Loucy (cell line): Measurements from ENCODE around the gene PDE11A.

Experiments
- H2AFZ ChIP-seq: fragments of 200-600 bp; sonication (generic); 2 replicates; pipeline ENCODE4 v1.6.0; 2016; ENCODE audit warnings: antibody characterized with exemption, mild to moderate bottlenecking, low read length, moderate library complexity
- H3F3A ChIP-seq: fragments of 200-600 bp; 2 replicates; pipeline ENCODE4 v1.6.0; 2016; ENCODE audit warnings: antibody characterized with exemption, low read depth, mild to moderate bottlenecking
- H3K27me3 ChIP-seq: fragments of 200-600 bp; sonication (generic); 2 replicates; pipeline ENCODE4 v1.6.1; 2014; ENCODE audit warnings: low read length, mild to moderate bottlenecking; ENCODE audit not compliant: insufficient read depth, poor library complexity, severe bottlenecking
- H3K36me3 ChIP-seq: fragments of 200-600 bp; sonication (generic); 2 replicates; pipeline ENCODE4 v1.6.1; 2016; ENCODE audit warnings: low read length; ENCODE audit not compliant: insufficient read depth
- H3K4me1 ChIP-seq: fragments of 200-600 bp; sonication (generic); 2 replicates; pipeline ENCODE4 v1.5.1; 2014; ENCODE audit warnings: low read length, mild to moderate bottlenecking; ENCODE audit not compliant: insufficient read depth, poor library complexity, severe bottlenecking
- H3K4me2 ChIP-seq: fragments of 200-600 bp; sonication (generic); 2 replicates; pipeline ENCODE4 v1.6.0; 2014; ENCODE audit warnings: antibody characterized with exemption, low read length, low read depth, mild to moderate bottlenecking; ENCODE audit not compliant: poor library complexity, severe bottlenecking
- H3K4me3 ChIP-seq: fragments of 200-600 bp; sonication (generic); 2 replicates; pipeline ENCODE4 v1.5.1; 2014; ENCODE audit warnings: low read length, mild to moderate bottlenecking, mixed read lengths; ENCODE audit not compliant: poor library complexity, severe bottlenecking
- H3K79me2 ChIP-seq: fragments of 200-600 bp; sonication (generic); 2 replicates; pipeline ENCODE4 v1.6.1; 2014; ENCODE audit warnings: low read length; ENCODE audit not compliant: insufficient read depth
- H3K9ac ChIP-seq: fragments of 200-600 bp; sonication (generic); 2 replicates; pipeline ENCODE4 v1.6.0; 2014; ENCODE audit warnings: mild to moderate bottlenecking, low read depth, low read length, moderate library complexity; ENCODE audit not compliant: poor library complexity, severe bottlenecking
- H3K9me2 ChIP-seq: fragments of 200-600 bp; sonication (generic); replicated peaks from 2 replicates; pipeline ENCODE4 v1.6.1; 2016; ENCODE audit warnings: low read depth, low read length, mixed read lengths
- H3K9me3 ChIP-seq: fragments of 200-600 bp; sonication (generic); 2 replicates; pipeline ENCODE4 v1.6.1; 2014; ENCODE audit warnings: mild to moderate bottlenecking, antibody characterized with exemption, low read length, low read depth; ENCODE audit not compliant: insufficient read depth
- H4K20me1 ChIP-seq: fragments of 200-600 bp; sonication (generic); 2 replicates; pipeline ENCODE4 v1.6.0; 2014; ENCODE audit warnings: antibody characterized with exemption, low read length, mild to moderate bottlenecking; ENCODE audit not compliant: insufficient read depth, poor library complexity, severe bottlenecking
- CTCF ChIP-seq: fragments of 200-600 bp; sonication (generic); conservative IDR thresholded peaks from 2 replicates; pipeline ENCODE4 v1.5.1; 2014; ENCODE audit warnings: mild to moderate bottlenecking, antibody characterized with exemption, low read length
- EZH2phosphoT487 ChIP-seq: fragments of 200-600 bp; IDR thresholded peaks from 2 replicates; pipeline ENCODE4 v1.6.1; 2018; ENCODE audit warnings: antibody characterized with exemption, mild to moderate bottlenecking, moderate library complexity, borderline replicate concordance

The PDE11A gene

GRCh38 chr2:177728920-177729319, 343.7 kb downstream of the PDE11A start:
- Histone ChIP-seq H3K9ac (no peak overlapping the region), H3K27me3 (no peaks in the 10 kb centered on the region), H3K9me3 (no peaks in the 10 kb centered on the region), H2AFZ (no peak overlapping the region), H3K4me2 (no peak overlapping the region), H3K4me3 (no peak overlapping the region), H4K20me1 (no peaks in the 10 kb centered on the region), H3F3A (no peaks in the 10 kb centered on the region), H3K4me1 (peaks cover 10% of the 10 kb centered on the region), H3K36me3 (no peaks in the 10 kb centered on the region), H3K79me2 (no peaks in the 10 kb centered on the region), H3K9me2 (no peaks in the 10 kb centered on the region)
- TF ChIP-seq CTCF (no peak), EZH2phosphoT487 (no peak)

- Histone ChIP-seq H3K4me3 (no peak overlapping the region), H3K27me3 (no peaks in the 10 kb centered on the region), H3F3A (no peaks in the 10 kb centered on the region), H4K20me1 (no peaks in the 10 kb centered on the region), H3K4me2 (no peak overlapping the region), H3K79me2 (no peaks in the 10 kb centered on the region), H3K36me3 (no peaks in the 10 kb centered on the region), H3K9me3 (no peaks in the 10 kb centered on the region), H3K4me1 (peaks cover 10% of the 10 kb centered on the region), H2AFZ (no peak overlapping the region), H3K9me2 (no peaks in the 10 kb centered on the region), H3K9ac (no peak overlapping the region)
- no peak for TF ChIP-seq CTCF
- no peak for TF ChIP-seq EZH2phosphoT487
These were observed 344.2 kb downstream of the PDE11A start for GRCh38 chr2:177728399-177728765.

GRCh38 chr2:177727577-177728398, 344.8 kb downstream of the PDE11A start:
- TF ChIP-seq EZH2phosphoT487 (no peak), CTCF (no peak)
- H3F3A ChIP-seq: no peaks in the 10 kb centered on the region
- H3K4me1 ChIP-seq: peaks cover 10% of the 10 kb centered on the region
- H3K27me3 ChIP-seq: no peaks in the 10 kb centered on the region
- H4K20me1 ChIP-seq: no peaks in the 10 kb centered on the region
- no peaks in the 10 kb centered on the region for H3K79me2 ChIP-seq
- no peaks in the 10 kb centered on the region for H3K36me3 ChIP-seq
- H3K4me2 ChIP-seq: no peak overlapping the region
- no peak overlapping the region for H2AFZ ChIP-seq
- H3K9me3 ChIP-seq: no peaks in the 10 kb centered on the region
- H3K4me3 ChIP-seq: no peak overlapping the region
- H3K9ac ChIP-seq: no peak overlapping the region
- H3K9me2 ChIP-seq: no peaks in the 10 kb centered on the region
